ENCODE measurements around the gene ICAM4.

DNA sequence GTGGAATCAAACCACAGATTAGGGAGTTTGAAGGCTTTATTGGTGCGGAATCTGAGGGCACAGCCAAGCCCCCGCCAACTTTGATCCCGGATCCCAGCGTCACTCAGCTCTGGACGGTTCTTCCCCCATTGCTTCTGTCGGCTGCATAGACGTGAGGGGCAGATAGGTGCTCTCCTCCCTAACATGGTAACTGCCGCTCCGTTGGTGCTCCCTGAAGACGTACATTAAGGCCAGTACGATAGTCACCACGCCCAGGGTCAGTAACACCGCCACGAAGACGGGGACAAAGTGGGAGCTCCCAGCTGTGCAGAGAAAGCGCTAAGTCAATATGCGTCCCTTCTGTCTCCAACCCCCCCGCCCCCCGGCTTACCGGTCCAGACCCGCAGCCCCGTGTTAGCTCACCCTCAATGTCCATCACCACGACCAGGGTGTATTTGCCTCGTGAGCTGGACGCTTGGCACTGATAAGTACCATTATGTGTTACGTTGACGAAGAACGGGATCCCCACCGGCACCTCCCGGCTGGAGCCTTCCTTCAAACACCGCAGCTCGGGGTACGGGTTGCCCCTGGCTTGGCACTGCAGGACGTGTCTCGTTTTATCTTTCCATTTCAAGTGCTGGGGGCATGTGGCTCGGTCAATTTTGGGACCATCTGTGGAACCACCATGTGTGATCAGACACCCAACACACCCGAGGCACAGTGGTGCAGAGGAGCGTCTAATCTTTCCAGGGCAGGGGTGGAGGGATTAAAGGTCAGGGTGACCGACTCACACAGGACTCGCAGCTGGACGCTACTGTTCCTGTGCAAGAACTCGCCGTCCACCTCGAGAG is 47.2 kb downstream of the ICAM4 start:
- no peak for TF ChIP-seq EZH2 (IDR thresholded peaks at IDR 0.05)
- TF ChIP-seq CTCF (IDR thresholded peaks at IDR 0.05) = no peak

Measured in neural progenitor cell (in vitro differentiated cells).